GM12864 (cell line): ENCODE data around the gene RAB6C.
"Not testable (repeated sequence)": the region's sequence is repeated elsewhere in the genome, so short reads cannot be mapped to it uniquely, and the experiment has no call there.

Experiments used
- DNase-seq: peaks from one replicate; pipeline ENCODE4 v3.0.0-alpha.2; 2011; ENCODE audit warnings: low read depth
- H3K4me3 ChIP-seq: 2 replicates; pipeline ENCODE4 v1.5.1; 2011; ENCODE audit warnings: mild to moderate bottlenecking, low read depth, low read length, control low read depth
- TF ChIP-seq, protein P1 (sequence below): IDR thresholded peaks from 2 replicates; pipeline ENCODE4 v1.5.1; 2011; ENCODE audit warnings: low read depth, mild to moderate bottlenecking, moderate library complexity, low read length, control low read depth, inconsistent platforms; ENCODE audit errors: missing control alignments

Gene RAB6C

DNA sequence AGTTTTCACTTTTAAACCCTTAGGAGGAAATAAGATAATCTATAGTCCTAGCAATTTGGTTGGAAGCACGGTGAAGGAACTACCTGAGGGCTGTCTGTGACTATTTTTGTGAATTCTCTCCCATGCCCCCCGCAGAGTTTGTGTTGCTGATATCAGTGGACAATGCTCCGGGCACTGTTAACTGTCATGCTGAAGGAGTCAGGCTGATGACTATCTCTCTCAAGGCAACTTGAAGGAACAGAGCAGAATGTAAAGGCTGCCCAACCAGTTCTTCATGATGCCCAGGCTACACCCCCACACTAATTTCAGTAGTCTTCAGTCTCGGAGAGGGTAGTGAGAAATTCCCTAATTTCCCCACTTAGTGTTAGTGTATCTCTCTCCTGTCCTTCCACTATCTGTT lies 21.6 kb upstream of the RAB6C start:
- TF ChIP-seq, protein P1, sequence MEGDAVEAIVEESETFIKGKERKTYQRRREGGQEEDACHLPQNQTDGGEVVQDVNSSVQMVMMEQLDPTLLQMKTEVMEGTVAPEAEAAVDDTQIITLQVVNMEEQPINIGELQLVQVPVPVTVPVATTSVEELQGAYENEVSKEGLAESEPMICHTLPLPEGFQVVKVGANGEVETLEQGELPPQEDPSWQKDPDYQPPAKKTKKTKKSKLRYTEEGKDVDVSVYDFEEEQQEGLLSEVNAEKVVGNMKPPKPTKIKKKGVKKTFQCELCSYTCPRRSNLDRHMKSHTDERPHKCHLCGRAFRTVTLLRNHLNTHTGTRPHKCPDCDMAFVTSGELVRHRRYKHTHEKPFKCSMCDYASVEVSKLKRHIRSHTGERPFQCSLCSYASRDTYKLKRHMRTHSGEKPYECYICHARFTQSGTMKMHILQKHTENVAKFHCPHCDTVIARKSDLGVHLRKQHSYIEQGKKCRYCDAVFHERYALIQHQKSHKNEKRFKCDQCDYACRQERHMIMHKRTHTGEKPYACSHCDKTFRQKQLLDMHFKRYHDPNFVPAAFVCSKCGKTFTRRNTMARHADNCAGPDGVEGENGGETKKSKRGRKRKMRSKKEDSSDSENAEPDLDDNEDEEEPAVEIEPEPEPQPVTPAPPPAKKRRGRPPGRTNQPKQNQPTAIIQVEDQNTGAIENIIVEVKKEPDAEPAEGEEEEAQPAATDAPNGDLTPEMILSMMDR: no peak
- no peak overlapping the region for H3K4me3 ChIP-seq
- DNase-seq: no peak

DNA sequence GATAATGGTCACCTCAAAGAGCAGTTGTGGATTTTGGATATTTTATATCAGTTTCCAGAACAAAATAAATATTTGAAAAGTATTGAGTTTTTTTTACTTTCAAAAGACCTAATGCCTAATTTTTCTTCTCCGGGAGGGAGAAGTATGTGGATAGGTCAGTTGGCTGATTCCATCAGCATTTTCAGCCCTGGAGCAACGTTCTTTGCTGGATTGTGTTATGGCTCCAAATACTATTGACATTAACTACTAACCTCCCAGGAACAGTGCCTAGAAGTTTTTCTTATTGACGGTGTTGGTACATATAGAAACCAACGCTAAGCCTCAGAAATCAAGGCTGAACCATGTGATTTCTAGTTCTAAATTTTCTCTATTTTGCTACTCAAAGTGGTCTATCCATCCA lies 20.7 kb upstream of the RAB6C start:
- not testable (repeated sequence) for DNase-seq, H3K4me3 ChIP-seq

DNA sequence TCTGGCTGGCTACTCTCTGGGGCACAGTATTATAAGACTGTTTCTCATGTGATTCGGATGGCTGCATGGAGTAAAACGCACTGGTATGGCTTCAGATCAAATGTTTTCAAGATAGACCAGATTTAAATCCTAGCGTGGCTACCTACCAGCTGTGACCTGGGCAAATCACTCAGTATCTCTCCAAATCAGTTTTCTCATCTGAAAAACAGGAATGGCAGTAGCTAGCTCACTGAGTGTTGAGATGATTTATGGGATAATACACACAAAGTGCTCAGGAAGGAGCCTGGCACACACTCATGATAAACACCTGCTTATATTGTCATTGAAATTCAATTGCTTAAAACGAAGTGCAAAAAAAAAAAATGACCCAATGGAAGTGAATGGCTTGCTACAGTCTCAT lies 10.9 kb upstream of the RAB6C start:
- H3K4me3 ChIP-seq, DNase-seq: not testable (repeated sequence)

DNA sequence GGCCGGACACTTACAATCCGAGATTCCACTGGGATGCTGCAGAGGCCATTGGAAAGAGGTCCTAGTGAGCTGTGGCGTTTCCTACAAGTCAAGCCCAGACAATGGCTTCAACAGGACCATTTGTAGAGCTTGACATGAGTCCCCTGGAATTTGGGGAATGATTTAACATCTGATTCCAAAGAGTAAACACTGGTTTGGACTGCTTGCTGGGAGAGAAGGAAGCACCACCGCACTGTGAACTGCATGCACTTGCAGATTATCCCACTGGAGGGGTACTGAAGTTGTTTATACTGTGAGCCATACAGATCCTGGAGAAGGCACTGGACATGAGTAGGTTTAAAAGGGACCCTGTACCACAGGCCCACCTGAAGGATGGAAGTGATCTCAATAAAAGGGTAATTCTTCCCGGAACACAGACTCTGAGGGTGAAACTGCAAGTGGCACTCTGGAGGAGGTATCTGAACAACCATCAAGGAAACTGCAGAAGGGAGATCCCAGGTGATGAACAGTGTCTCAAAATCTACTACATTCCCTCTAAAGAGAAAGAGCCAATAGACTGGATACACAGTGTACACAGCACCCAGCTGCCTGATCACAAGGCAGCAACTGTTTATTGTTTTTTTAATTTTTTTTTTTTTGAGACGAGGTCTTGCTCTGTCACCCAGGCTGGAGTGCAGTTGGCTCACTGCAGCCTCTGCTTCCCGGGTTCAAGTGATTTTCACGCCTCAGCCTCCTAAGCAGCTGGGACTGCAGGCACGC lies 4.3 kb upstream of the RAB6C start:
- H3K4me3 ChIP-seq: no peak overlapping the region
- TF ChIP-seq, protein P1: no peak
- no peak for DNase-seq

DNA sequence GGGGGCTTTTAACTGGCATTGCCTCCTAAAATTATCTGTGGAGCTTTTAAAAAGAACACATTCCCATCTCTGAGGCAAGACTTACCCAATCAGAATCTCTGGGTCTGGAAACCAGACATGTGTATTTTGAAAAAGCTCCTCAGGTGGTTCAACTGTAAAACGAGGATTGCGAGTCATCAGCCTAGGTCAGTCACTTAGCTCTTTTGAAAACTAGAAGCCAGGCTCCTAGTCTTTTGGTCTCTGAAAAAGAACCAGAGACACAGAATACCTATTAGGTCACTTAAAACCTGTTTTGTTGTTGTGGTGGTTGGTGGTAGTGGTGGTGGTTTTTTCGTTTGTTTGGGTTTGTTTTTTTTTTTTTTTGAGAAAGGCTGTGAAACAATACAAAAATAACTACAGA lies 2.5 kb upstream of the RAB6C start:
- H3K4me3 ChIP-seq, DNase-seq: not testable (repeated sequence)

DNA sequence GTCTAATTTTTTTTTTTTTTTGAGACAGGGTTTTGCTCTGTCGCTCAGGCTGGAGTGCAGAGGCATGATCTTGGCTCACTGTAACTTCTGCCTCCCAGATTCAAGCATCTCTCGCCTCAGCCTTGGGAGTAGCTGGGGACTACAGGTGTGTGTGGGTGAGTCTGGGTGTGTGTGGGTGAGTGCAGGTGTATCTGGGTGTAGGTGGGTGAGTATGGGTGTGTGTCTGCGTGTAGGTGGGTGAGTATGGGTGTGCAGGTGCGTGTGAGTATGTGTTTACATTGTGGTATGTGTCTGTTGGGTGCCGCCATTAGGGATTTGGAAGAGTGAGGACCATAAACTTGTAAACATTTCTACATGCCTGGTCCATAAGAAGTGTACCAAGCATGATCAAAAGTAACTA lies 1.5 kb upstream of the RAB6C start:
- H3K4me3 ChIP-seq: no peak overlapping the region
- DNase-seq: no peak
- TF ChIP-seq, protein P1: no peak

DNA sequence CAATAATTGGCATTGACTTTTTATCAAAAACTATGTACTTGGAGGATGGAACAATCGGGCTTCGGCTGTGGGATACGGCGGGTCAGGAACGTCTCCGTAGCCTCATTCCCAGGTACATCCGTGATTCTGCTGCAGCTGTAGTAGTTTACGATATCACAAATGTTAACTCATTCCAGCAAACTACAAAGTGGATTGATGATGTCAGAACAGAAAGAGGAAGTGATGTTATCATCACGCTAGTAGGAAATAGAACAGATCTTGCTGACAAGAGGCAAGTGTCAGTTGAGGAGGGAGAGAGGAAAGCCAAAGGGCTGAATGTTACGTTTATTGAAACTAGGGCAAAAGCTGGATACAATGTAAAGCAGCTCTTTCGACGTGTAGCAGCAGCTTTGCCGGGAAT lies 780 bp downstream of the RAB6C start:
- H3K4me3 ChIP-seq: not testable (repeated sequence)

DNA sequence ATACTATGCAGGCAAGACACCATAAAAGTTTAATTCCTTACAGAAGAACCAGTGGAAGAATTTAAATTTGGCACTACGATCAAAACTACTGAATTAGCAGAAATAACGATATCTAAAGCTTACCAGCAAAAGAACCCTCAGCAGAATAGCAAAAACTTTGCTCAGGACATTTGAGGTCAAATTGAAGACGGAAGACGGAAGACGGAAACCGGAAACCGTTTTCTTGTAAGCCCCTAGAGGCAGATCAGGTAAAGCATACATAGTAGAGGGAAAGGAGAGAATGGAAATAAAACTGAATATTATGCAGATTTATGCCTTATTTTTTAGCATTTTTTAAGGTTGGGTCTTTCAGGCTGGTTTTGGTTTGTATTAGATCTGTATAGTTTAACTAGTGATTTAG lies 2.2 kb downstream of the RAB6C start:
- DNase-seq: not testable (repeated sequence)

More for the DNA sequence above, 780 bp downstream of the RAB6C start:
- not testable (repeated sequence) for DNase-seq

DNA sequence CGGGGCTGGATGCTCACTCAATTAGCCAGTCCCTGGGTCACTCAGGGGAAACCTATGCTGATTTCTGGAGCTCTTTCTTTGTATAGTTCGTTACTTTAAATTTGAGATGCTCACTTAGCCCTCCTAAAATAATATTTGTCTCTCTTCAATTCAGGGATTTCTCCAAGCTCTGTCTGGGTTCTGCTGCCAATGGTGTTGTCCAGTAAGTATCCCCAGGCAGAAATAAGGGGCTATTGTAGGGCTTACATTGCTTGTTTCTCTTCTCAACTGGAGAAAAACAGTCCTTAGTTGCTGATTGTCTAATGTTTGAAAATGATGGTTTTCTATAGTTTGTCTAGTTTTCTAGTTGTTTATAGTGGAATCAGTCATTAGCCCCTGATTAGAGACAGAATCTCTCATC lies 5.0 kb downstream of the RAB6C start:
- TF ChIP-seq, protein P1: no peak
- no peak for DNase-seq
- no peak overlapping the region for H3K4me3 ChIP-seq

More for the DNA sequence above, 2.2 kb downstream of the RAB6C start:
- not testable (repeated sequence) for H3K4me3 ChIP-seq

DNA sequence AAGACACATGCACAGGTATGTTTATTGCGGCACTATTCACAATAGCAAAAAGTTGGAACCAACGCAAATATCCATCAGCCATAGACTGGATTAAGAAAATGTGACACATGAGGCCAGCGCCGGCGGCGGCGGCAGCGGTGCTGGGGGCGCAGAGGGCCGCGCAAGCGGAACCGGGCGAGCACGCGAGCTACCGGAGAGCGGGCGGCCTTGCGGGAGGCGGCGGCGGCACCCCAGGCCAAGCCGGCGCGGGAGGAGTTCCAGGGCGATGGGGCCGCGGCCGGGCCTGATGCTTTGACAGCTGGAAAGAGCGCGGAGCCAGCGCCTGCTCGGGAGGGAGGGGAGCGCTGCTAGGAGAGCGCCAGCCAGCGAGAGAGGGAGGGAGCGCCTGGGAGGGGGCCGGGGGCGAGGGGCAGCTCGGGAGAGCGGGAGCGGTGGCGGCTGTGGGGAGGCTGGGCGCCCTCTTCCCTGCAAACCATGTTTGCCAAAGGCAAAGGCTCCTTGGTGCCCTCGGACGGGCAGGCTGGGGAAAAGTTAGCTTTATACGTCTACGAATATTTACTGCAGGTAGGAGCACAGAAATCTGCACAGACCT lies 13.0 kb downstream of the RAB6C start:
- DNase-seq, H3K4me3 ChIP-seq: not testable (repeated sequence)

DNA sequence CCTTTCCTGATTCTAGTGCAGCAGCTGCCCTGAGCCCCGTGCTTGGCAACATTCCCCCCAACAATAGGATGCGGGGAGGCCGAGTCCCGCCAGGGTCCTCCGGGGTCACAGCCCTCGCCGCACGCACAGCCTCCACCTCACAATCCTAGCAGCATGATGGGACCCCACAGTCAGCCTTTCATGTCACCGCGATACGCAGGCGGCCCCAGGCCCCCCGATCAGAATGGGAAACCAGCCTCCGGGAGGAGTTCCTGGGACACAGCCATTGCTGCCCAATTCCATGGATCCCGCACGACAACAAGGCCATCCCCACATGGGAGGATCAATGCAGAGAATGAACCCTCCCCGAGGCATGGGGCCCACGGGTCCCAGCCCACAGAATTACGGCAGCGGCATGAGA lies 13.7 kb downstream of the RAB6C start:
- not testable (repeated sequence) for H3K4me3 ChIP-seq, DNase-seq

DNA sequence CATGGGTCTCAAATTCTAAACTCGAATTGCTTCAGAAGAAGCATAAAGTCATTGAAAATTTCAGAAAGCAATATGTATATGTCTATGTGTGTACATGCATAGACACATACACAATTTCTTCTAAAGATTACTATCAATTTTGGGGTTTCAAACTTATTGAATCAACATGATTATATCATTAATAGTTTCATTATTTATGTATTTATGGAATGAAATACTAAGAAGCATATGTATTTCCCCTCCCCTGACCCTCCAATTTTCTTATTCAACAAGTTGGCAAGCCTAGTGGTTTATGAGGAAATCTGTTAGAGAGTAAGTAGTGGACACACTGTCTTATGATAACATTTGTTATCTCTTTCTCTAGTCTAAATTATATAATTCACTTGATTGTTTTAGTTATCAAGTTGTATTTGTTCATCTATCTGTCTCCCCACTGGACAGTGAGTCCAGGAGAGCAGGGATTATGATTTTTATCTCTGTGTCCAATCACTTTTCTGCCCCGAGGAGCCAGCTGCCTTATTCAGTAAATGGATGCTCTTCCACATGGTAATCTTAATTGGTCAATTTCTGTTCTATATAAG lies 17.3 kb downstream of the RAB6C start:
- not testable (repeated sequence) for H3K4me3 ChIP-seq, DNase-seq

DNA sequence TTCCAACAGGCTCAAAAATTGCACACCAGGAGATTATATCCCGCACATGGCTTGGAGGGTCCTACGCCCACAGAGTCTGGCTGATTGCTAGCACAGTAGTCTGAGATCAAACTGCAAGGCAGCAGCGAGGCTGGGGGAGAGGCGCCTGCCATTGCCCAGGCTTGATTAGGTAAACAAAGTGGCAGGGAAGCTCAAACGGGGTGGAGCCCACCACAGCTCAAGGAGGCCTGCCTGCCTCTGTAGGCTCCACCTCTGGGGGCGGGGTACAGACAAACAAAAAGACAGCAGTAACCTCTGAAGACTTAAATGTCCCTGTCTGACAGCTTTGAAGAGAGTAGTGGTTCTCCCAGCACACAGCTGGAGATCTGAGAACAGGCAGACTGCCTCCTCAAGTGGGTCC lies 19.3 kb downstream of the RAB6C start:
- H3K4me3 ChIP-seq, DNase-seq: not testable (repeated sequence)

DNA sequence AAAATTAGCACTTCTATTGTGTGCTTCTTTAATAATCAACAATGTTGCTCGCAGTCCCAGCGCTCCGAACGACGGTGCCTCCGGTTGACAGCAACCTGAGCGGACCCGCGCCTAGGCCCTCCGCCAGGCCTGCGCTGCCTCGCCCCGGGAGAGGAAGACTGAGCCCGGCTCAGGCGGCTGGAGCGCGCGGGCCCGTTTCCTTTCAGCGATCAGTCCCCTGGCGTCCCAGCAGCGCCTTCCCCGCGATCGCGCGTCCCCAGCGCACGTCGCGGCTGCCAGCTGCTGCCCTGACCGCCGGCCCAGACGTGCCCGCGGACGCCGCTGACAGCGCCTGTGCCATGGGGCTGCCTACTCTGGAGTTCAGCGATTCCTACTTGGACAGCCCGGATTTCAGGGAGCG lies 26.4 kb downstream of the RAB6C start:
- not testable (repeated sequence) for DNase-seq, H3K4me3 ChIP-seq
